ENCODE results near the gene RPL35.
"Not testable (repeated sequence)": the region's sequence is repeated elsewhere in the genome, so short reads cannot be mapped to it uniquely, and the experiment has no call there.

GRCh38 chr9:124838567-124839275, 23.0 kb downstream of the RPL35 start:
- not testable (repeated sequence) for TF ChIP-seq CTCF, POLR2AphosphoS5, POLR2A (IDR thresholded peaks at IDR 0.05)
